Right lobe of liver (tissue), 4 donors: ENCODE results near the gene GPR183.

Experiments used
- POLR2A ChIP-seq: fragments of 450-650 bp; IDR thresholded peaks from one replicate; pipeline ENCODE4 v1.6.1; 2017; ENCODE audit warnings: antibody characterized with exemption, mild to moderate bottlenecking
- TF ChIP-seq, protein P1 (sequence below), 4 donors: fragments of 200-600 bp in 3 of 4; fragments of 450-650 bp in 1 of 4; IDR thresholded peaks; one replicate each; pipeline versions ENCODE4 v1.5.1 to v1.8.0; 2016 to 2022; ENCODE audit warnings: antibody characterized with exemption in 4 of 4, mild to moderate bottlenecking in 2 of 4
- donor health status: DM: no; HTN: no; CAD: no.
- donor health status: DM: no; HTN: no; CAD: no.
- donor health status: DM: no; HTN: yes; CAD: no.

DNA sequence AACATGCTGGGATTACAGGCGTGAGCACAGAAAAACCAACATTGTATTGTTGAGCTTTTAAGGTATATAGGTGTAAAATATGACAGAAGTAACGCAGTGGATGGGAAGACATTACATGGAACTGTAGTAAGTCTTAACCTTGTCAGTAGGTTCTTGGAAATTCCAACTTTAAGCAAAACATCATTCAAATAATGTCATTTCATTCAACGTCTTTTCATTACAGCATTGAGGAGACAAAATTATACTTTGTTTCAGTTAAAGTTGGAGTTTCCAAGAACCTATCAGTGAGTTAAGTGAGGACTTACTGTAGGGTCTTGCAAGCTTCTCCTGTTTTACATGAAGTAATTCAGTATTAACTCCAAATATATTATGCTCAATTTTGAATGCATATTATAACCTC, 27.0 kb upstream of the GPR183 start:
- TF ChIP-seq, protein P1, sequence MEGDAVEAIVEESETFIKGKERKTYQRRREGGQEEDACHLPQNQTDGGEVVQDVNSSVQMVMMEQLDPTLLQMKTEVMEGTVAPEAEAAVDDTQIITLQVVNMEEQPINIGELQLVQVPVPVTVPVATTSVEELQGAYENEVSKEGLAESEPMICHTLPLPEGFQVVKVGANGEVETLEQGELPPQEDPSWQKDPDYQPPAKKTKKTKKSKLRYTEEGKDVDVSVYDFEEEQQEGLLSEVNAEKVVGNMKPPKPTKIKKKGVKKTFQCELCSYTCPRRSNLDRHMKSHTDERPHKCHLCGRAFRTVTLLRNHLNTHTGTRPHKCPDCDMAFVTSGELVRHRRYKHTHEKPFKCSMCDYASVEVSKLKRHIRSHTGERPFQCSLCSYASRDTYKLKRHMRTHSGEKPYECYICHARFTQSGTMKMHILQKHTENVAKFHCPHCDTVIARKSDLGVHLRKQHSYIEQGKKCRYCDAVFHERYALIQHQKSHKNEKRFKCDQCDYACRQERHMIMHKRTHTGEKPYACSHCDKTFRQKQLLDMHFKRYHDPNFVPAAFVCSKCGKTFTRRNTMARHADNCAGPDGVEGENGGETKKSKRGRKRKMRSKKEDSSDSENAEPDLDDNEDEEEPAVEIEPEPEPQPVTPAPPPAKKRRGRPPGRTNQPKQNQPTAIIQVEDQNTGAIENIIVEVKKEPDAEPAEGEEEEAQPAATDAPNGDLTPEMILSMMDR (IDR thresholded peaks at IDR 0.05): no peak
- TF ChIP-seq POLR2A: no peak
